Measurements from ENCODE around the gene SDK2.

SDK2 gene

GRCh38 chr17:73464447-73464846 is 179.8 kb downstream of the SDK2 start:
- H3K4ac ChIP-seq (ENCODE audit: low read length), result no peak overlapping the region
- H3K9me3 ChIP-seq (replicated peaks in 1 of 2; ENCODE audit: control insufficient read depth in 2 of 2, insufficient read depth in 1 of 2, low read depth in 1 of 2, low read length in 2 of 2), result peaks cover 2 to 4% of the 10 kb centered on the region in 2 donors
- no peak for DNase-seq (ENCODE audit: low spot score)
- H4K8ac ChIP-seq (ENCODE audit: low read depth, low read length), result no peak overlapping the region
- no peak overlapping the region for H2BK12ac ChIP-seq (ENCODE audit: low read length)
- H3K14ac ChIP-seq (ENCODE audit: low read length), result no peak overlapping the region
- no peak overlapping the region for H2BK120ac ChIP-seq (ENCODE audit: low read depth, low read length)
- H3K18ac ChIP-seq (ENCODE audit: low read length), result no peak overlapping the region
- H2AK5ac ChIP-seq (ENCODE audit: low read depth, low read length), result no peak overlapping the region
- H4K91ac ChIP-seq (ENCODE audit: low read depth, low read length, poor library complexity), result no peak overlapping the region
- H3K79me1 ChIP-seq (ENCODE audit: low read depth, low read length), result peaks cover 3% of the 10 kb centered on the region
- peaks cover 6 to 7% of the 10 kb centered on the region in 2 donors for H3K36me3 ChIP-seq (replicated peaks in 1 of 2; ENCODE audit: control insufficient read depth in 2 of 2, insufficient read depth in 2 of 2, low read length in 2 of 2)
- no peak overlapping the region for H3K4me2 ChIP-seq (ENCODE audit: insufficient read depth, low read length, poor library complexity, severe bottlenecking)
- whole genome bisulfite sequencing, 2 donors (ENCODE audit: extremely low coverage in 2 of 2, insufficient read length in 2 of 2, insufficient replicate concordance in 1 of 2), result no CpG with 5 or more reads among the region's 4 CpGs
- no peak overlapping the region for H2BK5ac ChIP-seq (ENCODE audit: low read length)
- H3K27ac ChIP-seq (replicated peaks; ENCODE audit: low read length), result no peak overlapping the region
- no peak overlapping the region for H2AFZ ChIP-seq (ENCODE audit: low read length)
- H3K4me1 ChIP-seq (ENCODE audit: control insufficient read depth in 2 of 2, insufficient read depth in 1 of 2, low read depth in 1 of 2, low read length in 2 of 2), result peaks cover 0 to 12% of the 10 kb centered on the region in 2 donors
- H2BK15ac ChIP-seq (ENCODE audit: low read length), result no peak overlapping the region
- peak overlapping the region; percentile 5 for H3K9ac ChIP-seq (ENCODE audit: low read depth, low read length, poor library complexity)
- no peak overlapping the region for H3K23ac ChIP-seq (ENCODE audit: low read depth, low read length, poor library complexity)
- no peak overlapping the region for H3K4me3 ChIP-seq (ENCODE audit: low read length in 2 of 2)
- H3K27me3 ChIP-seq (ENCODE audit: control insufficient read depth in 3 of 3, insufficient read depth in 3 of 3, low read depth in 1 of 3, low read length in 3 of 3), result no peaks in the 10 kb centered on the region

- peaks cover 2 to 4% of the 10 kb centered on the region in 2 donors for H3K9me3 ChIP-seq (replicated peaks in 1 of 2; ENCODE audit: control insufficient read depth in 2 of 2, insufficient read depth in 1 of 2, low read depth in 1 of 2, low read length in 2 of 2)
- no peak for DNase-seq (ENCODE audit: low spot score)
- H3K4me2 ChIP-seq (ENCODE audit: insufficient read depth, low read length, poor library complexity, severe bottlenecking), result no peak overlapping the region
- H2BK12ac ChIP-seq (ENCODE audit: low read length), result no peak overlapping the region
- no peak overlapping the region for H4K8ac ChIP-seq (ENCODE audit: low read depth, low read length)
- H4K91ac ChIP-seq (ENCODE audit: low read depth, low read length, poor library complexity), result no peak overlapping the region
- no peak overlapping the region for H3K9ac ChIP-seq (ENCODE audit: low read depth, low read length, poor library complexity)
- H2BK15ac ChIP-seq (ENCODE audit: low read length), result no peak overlapping the region
- H3K27me3 ChIP-seq (ENCODE audit: control insufficient read depth in 3 of 3, insufficient read depth in 3 of 3, low read depth in 1 of 3, low read length in 3 of 3), result no peaks in the 10 kb centered on the region
- no peak overlapping the region for H2AFZ ChIP-seq (ENCODE audit: low read length)
- H2BK5ac ChIP-seq (ENCODE audit: low read length), result no peak overlapping the region
- no peak overlapping the region for H3K4ac ChIP-seq (ENCODE audit: low read length)
- H3K4me1 ChIP-seq (ENCODE audit: control insufficient read depth in 2 of 2, insufficient read depth in 1 of 2, low read depth in 1 of 2, low read length in 2 of 2), result peaks cover 0 to 12% of the 10 kb centered on the region in 2 donors
- peaks cover 3% of the 10 kb centered on the region for H3K79me1 ChIP-seq (ENCODE audit: low read depth, low read length)
- no CpG with 5 or more reads among the region's 5 CpGs for WGBS, 2 donors (ENCODE audit: extremely low coverage in 2 of 2, insufficient read length in 2 of 2, insufficient replicate concordance in 1 of 2)
- H3K27ac ChIP-seq (replicated peaks; ENCODE audit: low read length), result no peak overlapping the region
- no peak overlapping the region for H2AK5ac ChIP-seq (ENCODE audit: low read depth, low read length)
- H3K23ac ChIP-seq (ENCODE audit: low read depth, low read length, poor library complexity), result no peak overlapping the region
- no peak overlapping the region for H3K4me3 ChIP-seq (ENCODE audit: low read length in 2 of 2)
- H3K36me3 ChIP-seq (replicated peaks in 1 of 2; ENCODE audit: control insufficient read depth in 2 of 2, insufficient read depth in 2 of 2, low read length in 2 of 2), result peaks cover 6 to 7% of the 10 kb centered on the region in 2 donors
- no peak overlapping the region for H3K18ac ChIP-seq (ENCODE audit: low read length)
- H2BK120ac ChIP-seq (ENCODE audit: low read depth, low read length), result no peak overlapping the region
- no peak overlapping the region for H3K14ac ChIP-seq (ENCODE audit: low read length)
Observed at GRCh38 chr17:73463821-73464220, 180.4 kb downstream of the SDK2 start.

- H2BK12ac ChIP-seq (ENCODE audit: low read length), result no peak overlapping the region
- no peak overlapping the region for H4K91ac ChIP-seq (ENCODE audit: low read depth, low read length, poor library complexity)
- H3K79me1 ChIP-seq (ENCODE audit: low read depth, low read length), result peaks cover 3% of the 10 kb centered on the region
- H3K4ac ChIP-seq (ENCODE audit: low read length), result no peak overlapping the region
- DNase-seq (ENCODE audit: low spot score), result no peak
- peaks cover 0 to 12% of the 10 kb centered on the region in 2 donors for H3K4me1 ChIP-seq (ENCODE audit: control insufficient read depth in 2 of 2, insufficient read depth in 1 of 2, low read depth in 1 of 2, low read length in 2 of 2)
- no peak overlapping the region for H2AK5ac ChIP-seq (ENCODE audit: low read depth, low read length)
- peaks cover 2 to 4% of the 10 kb centered on the region in 2 donors for H3K9me3 ChIP-seq (replicated peaks in 1 of 2; ENCODE audit: control insufficient read depth in 2 of 2, insufficient read depth in 1 of 2, low read depth in 1 of 2, low read length in 2 of 2)
- H3K9ac ChIP-seq (ENCODE audit: low read depth, low read length, poor library complexity), result no peak overlapping the region
- no peak overlapping the region for H3K14ac ChIP-seq (ENCODE audit: low read length)
- H4K8ac ChIP-seq (ENCODE audit: low read depth, low read length), result no peak overlapping the region
- no peak overlapping the region for H2BK120ac ChIP-seq (ENCODE audit: low read depth, low read length)
- H2AFZ ChIP-seq (ENCODE audit: low read length), result no peak overlapping the region
- no peaks in the 10 kb centered on the region for H3K27me3 ChIP-seq (ENCODE audit: control insufficient read depth in 3 of 3, insufficient read depth in 3 of 3, low read depth in 1 of 3, low read length in 3 of 3)
- no CpG with 5 or more reads among the region's 8 CpGs for WGBS, 2 donors (ENCODE audit: extremely low coverage in 2 of 2, insufficient read length in 2 of 2, insufficient replicate concordance in 1 of 2)
- no peak overlapping the region for H3K18ac ChIP-seq (ENCODE audit: low read length)
- H3K4me3 ChIP-seq (ENCODE audit: low read length in 2 of 2), result no peak overlapping the region
- H3K27ac ChIP-seq (replicated peaks; ENCODE audit: low read length), result no peak overlapping the region
- no peak overlapping the region for H2BK5ac ChIP-seq (ENCODE audit: low read length)
- no peak overlapping the region for H2BK15ac ChIP-seq (ENCODE audit: low read length)
- H3K4me2 ChIP-seq (ENCODE audit: insufficient read depth, low read length, poor library complexity, severe bottlenecking), result no peak overlapping the region
- H3K23ac ChIP-seq (ENCODE audit: low read depth, low read length, poor library complexity), result no peak overlapping the region
- peaks cover 6 to 7% of the 10 kb centered on the region in 2 donors for H3K36me3 ChIP-seq (replicated peaks in 1 of 2; ENCODE audit: control insufficient read depth in 2 of 2, insufficient read depth in 2 of 2, low read length in 2 of 2)
Observed at GRCh38 chr17:73462823-73463222, 181.4 kb downstream of the SDK2 start.

GRCh38 chr17:73459980-73460379 is 184.3 kb downstream of the SDK2 start:
- H3K27ac ChIP-seq (replicated peaks; ENCODE audit: low read length), result no peak overlapping the region
- H3K18ac ChIP-seq (ENCODE audit: low read length), result no peak overlapping the region
- H3K4me3 ChIP-seq (ENCODE audit: low read length in 2 of 2), result no peak overlapping the region
- H2AFZ ChIP-seq (ENCODE audit: low read length), result no peak overlapping the region
- H3K23ac ChIP-seq (ENCODE audit: low read depth, low read length, poor library complexity), result no peak overlapping the region
- WGBS, 2 donors (ENCODE audit: extremely low coverage in 2 of 2, insufficient read length in 2 of 2, insufficient replicate concordance in 1 of 2), result no CpG with 5 or more reads among the region's 7 CpGs
- peaks cover 6% of the 10 kb centered on the region in 2 donors for H3K36me3 ChIP-seq (replicated peaks in 1 of 2; ENCODE audit: control insufficient read depth in 2 of 2, insufficient read depth in 2 of 2, low read length in 2 of 2)
- H3K4me2 ChIP-seq (ENCODE audit: insufficient read depth, low read length, poor library complexity, severe bottlenecking), result no peak overlapping the region
- peaks cover 2 to 4% of the 10 kb centered on the region in 2 donors for H3K9me3 ChIP-seq (replicated peaks in 1 of 2; ENCODE audit: control insufficient read depth in 2 of 2, insufficient read depth in 1 of 2, low read depth in 1 of 2, low read length in 2 of 2)
- DNase-seq (ENCODE audit: low spot score), result no peak
- no peak overlapping the region for H2AK5ac ChIP-seq (ENCODE audit: low read depth, low read length)
- H2BK12ac ChIP-seq (ENCODE audit: low read length), result no peak overlapping the region
- H3K4me1 ChIP-seq (ENCODE audit: control insufficient read depth in 2 of 2, insufficient read depth in 1 of 2, low read depth in 1 of 2, low read length in 2 of 2), result no peaks in the 10 kb centered on the region
- H3K14ac ChIP-seq (ENCODE audit: low read length), result no peak overlapping the region
- no peak overlapping the region for H2BK5ac ChIP-seq (ENCODE audit: low read length)
- no peak overlapping the region for H3K9ac ChIP-seq (ENCODE audit: low read depth, low read length, poor library complexity)
- no peak overlapping the region for H4K91ac ChIP-seq (ENCODE audit: low read depth, low read length, poor library complexity)
- no peaks in the 10 kb centered on the region for H3K27me3 ChIP-seq (ENCODE audit: control insufficient read depth in 3 of 3, insufficient read depth in 3 of 3, low read depth in 1 of 3, low read length in 3 of 3)
- H4K8ac ChIP-seq (ENCODE audit: low read depth, low read length), result no peak overlapping the region
- H2BK15ac ChIP-seq (ENCODE audit: low read length), result no peak overlapping the region
- no peak overlapping the region for H3K4ac ChIP-seq (ENCODE audit: low read length)
- no peaks in the 10 kb centered on the region for H3K79me1 ChIP-seq (ENCODE audit: low read depth, low read length)
- H2BK120ac ChIP-seq (ENCODE audit: low read depth, low read length), result no peak overlapping the region

Data from neuronal stem cell (in vitro differentiated cells).